Esophagus muscularis mucosa (tissue), 4 donors: ENCODE data around the gene AP2B1. TPM values are rescaled to one million over a fixed set of nuclear protein-coding genes. Genes with fewer than 3 reads are reported as not detected.

ENCODE experiments used
- DNase-seq: peaks from one replicate; pipeline ENCODE4 v3.0.0-alpha.2; 2017; ENCODE audit errors: extremely low spot score
- H3K27ac ChIP-seq, 4 donors: fragments of 200-600 bp; sonication (generic); replicated peaks in 1 of 4; 1 replicate in 3 of 4; 2 replicates in 1 of 4; pipeline ENCODE4 v1.5.1; 2016 to 2019; ENCODE audit warnings: mild to moderate bottlenecking in 1 of 4
- H3K27me3 ChIP-seq, 4 donors: fragments of 200-600 bp; sonication (generic); one replicate each; pipeline versions ENCODE4 v1.5.1 to v1.6.0; 2016 to 2019
- H3K36me3 ChIP-seq, 4 donors: fragments of 200-600 bp; sonication (generic); one replicate each; pipeline ENCODE4 v1.5.1; 2016 to 2019
- H3K4me1 ChIP-seq, 4 donors: fragments of 200-600 bp; sonication (generic); one replicate each; pipeline ENCODE4 v1.5.1; 2016 to 2019
- H3K4me3 ChIP-seq, 4 donors: fragments of 200-600 bp; sonication (generic); 1 replicate in 2 of 4; 2 replicates in 2 of 4; pipeline ENCODE4 v1.5.1; 2016 to 2019; ENCODE audit warnings: mild to moderate bottlenecking in 4 of 4, moderate library complexity in 1 of 4
- H3K9me3 ChIP-seq, 4 donors: fragments of 200-600 bp; sonication (generic); 1 replicate in 3 of 4; 2 replicates in 1 of 4; pipeline ENCODE4 v1.5.1; 2016 to 2019
- EP300 ChIP-seq: sonication (generic); formaldehyde crosslinking; IDR thresholded peaks from one replicate; pipeline ENCODE4 v1.6.1; 2017; ENCODE audit warnings: antibody characterized with exemption
- POLR2A ChIP-seq: fragments of 450-650 bp; IDR thresholded peaks from one replicate; pipeline ENCODE4 v1.6.1; 2017; ENCODE audit warnings: antibody characterized with exemption, moderate library complexity, mild to moderate bottlenecking, low read depth
- POLR2AphosphoS5 ChIP-seq, 2 donors: sonication (generic); formaldehyde crosslinking; IDR thresholded peaks; one replicate each; pipeline ENCODE4 v1.6.1; 2017; ENCODE audit warnings: antibody characterized with exemption in 2 of 2
- WGBS: methylation state at CpG from one replicate; pipeline ENCODE4 v1.1.5; 2018; 5-methylcytosine and 5-hydroxymethylcytosine counted together
- intact Hi-C: fragments of 100-400 bp; cut with DNase I; formaldehyde crosslinking; loops from one replicate; pipeline ENCODE4 v1.15.1; 2023
- total RNA-seq, 4 donors: library from RNA; depleted of rRNA; stranded (reverse); fragments of >200 nt; gene quantifications; one replicate each; pipeline versions ENCODE4 v1.1.0 to v1.2.1, GENCODE V29; 2016
- TF ChIP-seq, protein P1 (sequence below), 3 experiments: fragments of 200-600 bp in 2 of 3; fragments of 450-650 bp in 1 of 3; sonication (generic) in 2 of 3; IDR thresholded peaks; one replicate each; pipeline ENCODE4 v1.5.1; 2017 to 2019; ENCODE audit warnings: antibody characterized with exemption in 3 of 3, mild to moderate bottlenecking in 2 of 3, moderate library complexity in 1 of 3

The AP2B1 gene
- total RNA-seq, 4 donors from 2014 or later, result 108 to 276 (median 155) TPM

DNA sequence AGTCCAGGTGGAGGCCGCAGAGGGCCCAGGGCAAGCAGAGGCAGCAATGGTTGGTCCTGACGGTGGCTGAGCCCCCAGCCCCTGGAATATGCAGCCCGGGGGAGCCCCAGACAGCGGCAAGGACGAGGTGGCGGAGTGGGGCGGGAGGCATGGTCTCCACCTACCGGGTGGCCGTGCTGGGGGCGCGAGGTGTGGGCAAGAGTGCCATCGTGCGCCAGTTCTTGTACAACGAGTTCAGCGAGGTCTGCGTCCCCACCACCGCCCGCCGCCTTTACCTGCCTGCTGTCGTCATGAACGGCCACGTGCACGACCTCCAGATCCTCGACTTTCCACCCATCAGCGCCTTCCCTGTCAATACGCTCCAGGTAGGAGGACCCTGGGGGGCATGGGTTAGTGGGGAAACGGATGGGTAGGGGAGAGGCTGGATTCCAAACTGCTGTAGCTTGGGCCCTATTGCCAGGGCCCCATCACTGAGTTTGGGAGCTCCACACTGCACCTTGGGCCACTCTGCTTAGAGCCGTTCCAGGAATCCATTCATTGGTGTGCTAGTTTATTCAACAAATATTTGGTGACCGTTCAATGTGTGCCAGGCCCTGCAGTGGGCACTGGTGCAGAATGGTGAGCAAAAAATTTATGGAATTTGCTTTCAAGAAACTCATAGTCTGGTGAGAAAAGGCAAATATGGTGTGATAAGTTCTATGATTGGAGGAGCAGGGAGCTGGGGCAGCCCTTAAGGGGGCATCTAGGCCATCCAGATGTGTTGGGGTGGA lies 148.1 kb downstream of the AP2B1 start:
- Histone ChIP-seq H3K27me3 (peaks cover 0 to 7% (median 0%) of the 10 kb centered on the region in 4 donors), H3K36me3 (no peaks in the 10 kb centered on the region), H3K27ac (no peak overlapping the region), H3K4me3 (no peak overlapping the region), H3K4me1 (peaks cover 7 to 34% (median 26%) of the 10 kb centered on the region in 4 donors), H3K9me3 (no peaks in the 10 kb centered on the region)
- 95% methylated on average over 23 of the region's 29 CpGs for WGBS
- TF ChIP-seq EP300 (no peak), POLR2AphosphoS5 (IDR thresholded peaks at IDR 0.05) (no peak), POLR2A (no peak)
- TF ChIP-seq, protein P1, sequence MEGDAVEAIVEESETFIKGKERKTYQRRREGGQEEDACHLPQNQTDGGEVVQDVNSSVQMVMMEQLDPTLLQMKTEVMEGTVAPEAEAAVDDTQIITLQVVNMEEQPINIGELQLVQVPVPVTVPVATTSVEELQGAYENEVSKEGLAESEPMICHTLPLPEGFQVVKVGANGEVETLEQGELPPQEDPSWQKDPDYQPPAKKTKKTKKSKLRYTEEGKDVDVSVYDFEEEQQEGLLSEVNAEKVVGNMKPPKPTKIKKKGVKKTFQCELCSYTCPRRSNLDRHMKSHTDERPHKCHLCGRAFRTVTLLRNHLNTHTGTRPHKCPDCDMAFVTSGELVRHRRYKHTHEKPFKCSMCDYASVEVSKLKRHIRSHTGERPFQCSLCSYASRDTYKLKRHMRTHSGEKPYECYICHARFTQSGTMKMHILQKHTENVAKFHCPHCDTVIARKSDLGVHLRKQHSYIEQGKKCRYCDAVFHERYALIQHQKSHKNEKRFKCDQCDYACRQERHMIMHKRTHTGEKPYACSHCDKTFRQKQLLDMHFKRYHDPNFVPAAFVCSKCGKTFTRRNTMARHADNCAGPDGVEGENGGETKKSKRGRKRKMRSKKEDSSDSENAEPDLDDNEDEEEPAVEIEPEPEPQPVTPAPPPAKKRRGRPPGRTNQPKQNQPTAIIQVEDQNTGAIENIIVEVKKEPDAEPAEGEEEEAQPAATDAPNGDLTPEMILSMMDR (IDR thresholded peaks at IDR 0.05), result no peak
- intact Hi-C loops, result no loop called here
- no peak for DNase-seq

DNA sequence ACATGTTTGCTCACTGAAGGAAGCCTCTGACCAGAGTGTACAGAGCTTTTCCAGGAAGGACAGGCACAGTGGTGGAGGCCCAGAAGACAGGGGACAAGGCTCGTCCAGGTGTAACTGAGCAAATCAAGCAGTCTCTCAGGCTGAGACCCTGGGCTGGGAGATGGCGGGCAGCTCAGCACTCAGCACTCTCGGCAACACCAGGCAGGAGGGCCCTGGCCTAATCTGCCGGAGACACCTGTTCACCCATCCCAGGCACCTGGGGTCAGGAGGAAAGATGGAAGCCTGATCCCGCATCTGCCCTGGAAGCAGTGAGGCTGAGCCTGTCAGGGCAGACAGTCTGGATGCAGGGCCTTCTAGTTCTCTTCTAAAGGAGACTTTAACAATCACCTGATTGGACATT lies 149.1 kb downstream of the AP2B1 start:
- Histone ChIP-seq H3K27ac (no peak overlapping the region), H3K36me3 (no peaks in the 10 kb centered on the region), H3K27me3 (peaks cover 0 to 17% (median 5%) of the 10 kb centered on the region in 4 donors), H3K4me3 (no peak overlapping the region), H3K9me3 (no peaks in the 10 kb centered on the region), H3K4me1 (peaks cover 5 to 30% (median 21%) of the 10 kb centered on the region in 4 donors)
- 91% methylated on average over 5 of the region's 5 CpGs for WGBS
- intact Hi-C loops, result no loop called here
- DNase-seq, result no peak
- TF ChIP-seq EP300 (no peak), POLR2AphosphoS5 (IDR thresholded peaks at IDR 0.05) (no peak), POLR2A (no peak)
- TF ChIP-seq, protein P1 (IDR thresholded peaks at IDR 0.05), result no peak

DNA sequence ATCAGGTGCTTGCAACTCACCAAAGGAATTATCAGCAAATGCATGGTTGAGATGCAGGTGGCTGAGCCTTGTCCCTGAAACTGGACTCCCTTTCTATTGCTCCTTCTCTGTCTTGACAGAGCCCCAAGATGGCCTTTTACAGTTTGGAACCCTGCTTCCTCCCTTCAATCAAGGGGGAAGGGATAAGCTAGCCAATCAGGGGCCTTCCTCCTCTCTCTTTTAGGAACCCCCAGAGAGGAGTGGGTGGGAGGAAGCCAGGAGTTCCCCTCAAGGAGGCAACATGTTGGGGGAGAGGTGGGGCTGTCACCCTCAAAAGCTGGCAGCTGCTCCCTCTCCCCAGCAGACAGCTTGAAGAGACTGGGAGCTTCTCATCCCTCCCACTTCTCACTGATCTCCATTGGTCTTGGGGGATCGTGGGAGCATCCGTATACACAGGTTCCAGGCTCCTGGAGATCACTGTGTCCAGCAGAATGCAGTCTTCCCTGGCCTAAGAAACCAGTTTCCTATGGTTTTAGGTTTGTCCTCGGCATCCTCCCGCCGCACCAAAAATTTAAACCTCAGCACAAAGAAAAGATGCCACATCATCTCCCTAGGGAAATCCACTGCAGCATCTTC lies 151.5 kb downstream of the AP2B1 start:
- TF ChIP-seq POLR2A (no peak), EP300 (no peak), POLR2AphosphoS5 (IDR thresholded peaks at IDR 0.05) (no peak)
- TF ChIP-seq, protein P1 (IDR thresholded peaks at IDR 0.05), result no peak
- Histone ChIP-seq H3K36me3 (no peaks in the 10 kb centered on the region), H3K4me3 (no peak overlapping the region), H3K9me3 (no peaks in the 10 kb centered on the region), H3K27me3 (peaks cover 3 to 41% (median 21%) of the 10 kb centered on the region in 4 donors), H3K27ac (no peak overlapping the region), H3K4me1 (peaks cover 7 to 17% (median 12%) of the 10 kb centered on the region in 4 donors)
- no peak for DNase-seq
- WGBS, result 91% methylated on average over 5 of the region's 5 CpGs
- intact Hi-C loops, result no loop called here

DNA sequence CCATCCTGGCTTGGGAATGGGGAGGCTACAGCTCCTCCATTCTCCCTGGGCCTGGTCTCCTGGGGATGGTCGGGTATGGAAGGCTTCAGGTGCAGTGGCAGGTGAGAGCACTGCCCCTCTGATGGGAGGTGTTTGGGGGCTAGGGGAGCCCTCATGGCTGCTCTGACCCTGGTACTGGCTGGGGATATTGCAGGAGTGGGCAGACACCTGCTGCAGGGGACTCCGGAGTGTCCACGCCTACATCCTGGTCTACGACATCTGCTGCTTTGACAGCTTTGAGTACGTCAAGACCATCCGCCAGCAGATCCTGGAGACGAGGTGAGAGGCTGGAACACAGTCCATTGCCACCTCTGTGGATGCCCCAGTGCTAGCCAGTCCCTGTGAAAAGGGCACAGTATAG lies 153.1 kb downstream of the AP2B1 start:
- peaks cover 3 to 57% (median 28%) of the 10 kb centered on the region in 4 donors for H3K27me3 ChIP-seq
- H3K4me1 ChIP-seq, result peaks cover 7 to 16% (median 12%) of the 10 kb centered on the region in 4 donors
- intact Hi-C loops, result no loop called here
- WGBS, result 100% methylated on average over 1 of the region's 7 CpGs
- no peak overlapping the region for H3K4me3 ChIP-seq
- no peak for DNase-seq
- TF ChIP-seq POLR2A, result no peak
- no peak for TF ChIP-seq EP300
- TF ChIP-seq, protein P1 (IDR thresholded peaks at IDR 0.05), result no peak
- no peak overlapping the region for H3K27ac ChIP-seq
- no peaks in the 10 kb centered on the region for H3K36me3 ChIP-seq
- H3K9me3 ChIP-seq, result no peaks in the 10 kb centered on the region
